Measurements from ENCODE around the gene CLDND2.

The CLDND2 gene

DNA sequence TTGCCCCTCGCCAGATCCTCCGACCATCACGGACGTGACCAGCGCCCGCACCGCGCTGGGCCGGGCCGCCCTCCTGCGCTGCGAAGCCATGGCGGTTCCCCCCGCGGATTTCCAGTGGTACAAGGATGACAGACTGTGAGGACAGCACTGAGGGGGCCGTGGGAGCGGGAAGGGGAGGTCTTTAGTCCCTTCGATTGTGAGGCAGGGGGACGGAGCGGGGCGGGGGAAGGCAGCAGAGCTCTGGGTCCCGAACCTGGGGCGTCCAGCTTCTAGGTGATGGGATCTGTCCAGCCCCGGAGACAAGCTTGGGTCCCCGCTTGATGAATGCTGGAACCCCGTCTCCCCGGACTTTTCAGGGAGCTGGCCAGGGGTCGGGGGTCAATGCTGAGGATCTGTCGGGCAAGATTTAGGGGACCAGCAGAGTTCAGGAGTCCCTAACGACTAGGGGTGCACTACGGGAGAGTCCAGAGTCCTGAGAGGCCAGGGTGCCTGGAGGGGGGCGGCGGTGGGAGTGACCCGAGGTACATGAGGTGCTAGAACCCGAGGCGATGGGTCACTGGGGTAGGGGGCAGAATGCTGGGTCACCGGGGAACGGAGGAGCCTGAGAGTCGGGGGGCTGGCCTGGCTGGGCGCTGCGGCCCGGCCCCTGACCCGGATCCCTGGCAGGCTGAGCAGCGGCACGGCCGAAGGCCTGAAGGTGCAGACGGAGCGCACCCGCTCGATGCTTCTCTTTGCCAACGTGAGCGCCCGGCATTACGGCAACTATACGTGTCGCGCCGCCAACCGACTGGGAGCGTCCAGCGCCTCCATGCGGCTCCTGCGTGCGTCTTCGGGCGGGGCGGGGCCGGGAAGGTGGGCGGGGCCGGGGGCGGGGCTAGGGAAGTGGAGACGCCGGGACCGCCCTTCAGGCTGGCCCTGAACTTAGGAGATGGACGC, 41.5 kb downstream of the CLDND2 start:
- no peak for DNase-seq

DNA sequence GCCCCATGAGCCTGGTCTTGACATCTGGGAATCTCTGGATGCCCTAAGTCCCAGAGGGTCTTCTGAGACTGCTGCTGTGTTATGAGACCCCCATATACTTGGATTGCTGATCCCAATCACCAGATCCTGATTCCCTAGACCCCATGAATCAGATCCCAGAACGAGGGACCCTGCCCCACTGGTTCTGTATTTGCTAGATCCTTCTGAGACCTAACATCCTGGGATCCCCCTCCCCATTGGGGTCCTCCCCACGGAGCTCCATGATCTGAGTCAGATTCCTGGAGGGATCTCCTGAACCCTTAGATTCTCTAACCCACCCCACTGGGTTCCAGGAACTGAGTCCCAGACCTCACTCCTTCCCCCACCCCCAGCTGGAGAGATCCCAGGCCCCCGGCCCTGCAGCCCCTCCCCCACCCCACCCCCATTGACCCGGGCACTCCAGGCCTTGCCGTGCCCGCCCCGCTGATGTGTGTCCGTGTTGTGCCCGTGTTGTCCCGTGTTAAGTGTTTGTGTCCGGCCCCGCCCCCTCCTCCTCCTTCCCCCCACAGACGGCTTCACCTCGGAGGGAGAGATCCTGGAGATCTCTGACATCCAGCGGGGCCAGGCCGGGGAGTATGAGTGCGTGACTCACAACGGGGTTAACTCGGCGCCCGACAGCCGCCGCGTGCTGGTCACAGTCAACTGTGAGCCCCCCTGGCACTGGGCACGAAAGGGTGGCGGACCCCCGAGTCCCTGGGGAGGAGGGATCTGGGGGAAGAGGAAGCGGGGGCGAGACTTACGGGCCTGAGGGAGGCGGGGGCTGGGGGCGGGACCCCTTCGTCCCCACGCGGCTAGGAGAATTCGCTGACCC, 42.4 kb downstream of the CLDND2 start:
- DNase-seq = no peak

DNA sequence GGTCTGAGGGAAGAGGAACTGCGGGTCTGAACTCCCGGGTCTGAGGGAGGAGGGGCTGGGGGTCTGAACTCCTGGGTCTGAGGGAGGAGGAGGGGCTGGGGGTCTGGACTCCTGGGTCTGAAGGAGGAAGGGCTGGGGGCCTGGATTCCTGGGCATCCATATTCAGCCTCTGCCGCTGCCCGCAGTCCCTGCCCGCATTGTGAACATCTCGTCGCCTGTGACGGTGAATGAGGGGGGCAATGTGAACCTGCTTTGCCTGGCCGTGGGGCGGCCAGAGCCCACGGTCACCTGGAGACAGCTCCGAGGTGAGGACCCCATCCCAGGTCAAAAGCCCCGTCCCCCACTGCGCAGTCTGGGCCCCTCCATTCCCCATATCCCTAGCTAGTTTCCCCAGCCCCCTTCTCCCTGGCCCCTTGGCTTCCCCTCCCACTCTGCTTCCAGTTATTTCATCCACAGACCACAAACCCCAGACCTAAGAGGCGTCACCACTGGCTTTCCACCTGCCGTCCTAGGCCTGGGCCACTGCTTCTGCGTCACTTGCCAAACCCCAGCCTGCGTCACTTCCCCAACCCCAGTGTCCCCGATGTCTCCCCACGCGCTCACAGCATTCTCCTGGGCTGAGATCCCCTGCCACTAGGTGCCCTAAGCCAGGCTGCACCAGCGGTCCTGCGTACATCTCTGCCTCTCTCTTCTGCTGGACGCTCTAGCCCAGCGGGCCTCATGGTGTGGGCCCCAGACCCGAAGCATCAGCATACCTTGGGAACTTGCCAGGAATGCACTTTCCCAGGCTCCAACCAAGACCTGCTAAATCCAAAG, 43.4 kb downstream of the CLDND2 start:
- no peak for DNase-seq

DNA sequence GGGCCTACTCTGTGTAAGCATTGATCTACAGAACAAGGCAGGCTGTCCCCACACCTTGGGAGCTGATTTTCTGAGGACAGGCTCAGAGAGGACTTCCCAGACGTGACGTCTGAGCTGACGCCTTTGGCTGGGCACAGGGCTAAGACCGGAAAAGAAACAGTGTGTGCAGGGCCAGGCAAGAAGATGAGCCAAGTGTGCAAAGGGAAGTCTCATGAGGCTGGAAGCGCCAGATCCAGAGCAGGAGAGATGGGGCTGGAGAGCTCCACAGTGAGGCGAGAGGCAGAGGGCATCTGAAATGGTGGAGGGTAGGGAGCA, 44.7 kb downstream of the CLDND2 start:
- DNase-seq = no peak

DNA sequence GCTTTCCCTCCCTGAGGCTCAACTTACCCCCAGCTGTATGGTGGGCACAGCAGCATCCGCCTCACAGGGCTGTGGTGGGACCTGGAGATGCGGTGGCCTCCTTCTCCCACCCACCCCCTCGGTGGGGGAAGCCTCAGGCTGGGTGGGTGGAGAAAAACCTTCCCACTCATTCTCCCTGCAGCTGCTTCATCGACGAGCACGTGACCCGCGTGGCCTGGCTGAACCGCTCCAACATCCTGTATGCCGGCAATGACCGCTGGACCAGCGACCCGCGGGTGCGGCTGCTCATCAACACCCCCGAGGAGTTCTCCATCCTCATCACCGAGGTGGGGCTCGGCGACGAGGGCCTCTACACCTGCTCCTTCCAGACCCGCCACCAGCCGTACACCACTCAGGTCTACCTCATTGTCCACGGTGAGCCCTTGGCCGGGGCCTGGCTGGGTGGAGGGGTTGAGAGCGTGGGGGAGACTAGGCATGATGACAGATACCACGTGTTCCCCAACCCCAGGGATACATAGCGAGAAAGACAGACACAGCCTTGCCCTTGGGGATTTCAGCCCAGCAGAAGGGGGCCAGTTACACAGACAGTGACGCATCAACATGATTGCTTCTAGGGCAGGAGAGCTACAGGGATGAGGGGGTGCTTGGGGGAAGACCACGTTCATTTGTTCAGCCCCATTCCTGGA, 45.2 kb downstream of the CLDND2 start:
- DNase-seq = no peak

DNA sequence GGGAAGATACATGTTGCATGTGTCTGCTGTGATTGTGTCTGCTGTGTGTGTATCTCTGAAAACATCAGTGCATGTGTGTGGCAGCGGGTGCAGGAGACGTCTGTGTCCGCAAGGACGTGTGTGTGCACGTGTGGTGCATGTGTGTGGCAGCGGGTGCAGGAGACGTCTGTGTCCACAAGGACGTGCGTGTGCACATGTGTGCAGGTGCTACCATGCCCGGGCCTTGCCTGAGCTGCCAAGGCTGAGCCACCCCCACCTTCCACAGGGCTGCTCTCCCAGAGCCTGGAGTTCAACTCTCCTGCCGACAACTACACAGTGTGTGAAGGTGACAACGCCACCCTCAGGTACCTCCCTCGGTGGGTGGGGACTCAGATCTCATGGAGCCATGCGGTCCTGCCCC, 47.0 kb downstream of the CLDND2 start:
- DNase-seq = no peak

DNA sequence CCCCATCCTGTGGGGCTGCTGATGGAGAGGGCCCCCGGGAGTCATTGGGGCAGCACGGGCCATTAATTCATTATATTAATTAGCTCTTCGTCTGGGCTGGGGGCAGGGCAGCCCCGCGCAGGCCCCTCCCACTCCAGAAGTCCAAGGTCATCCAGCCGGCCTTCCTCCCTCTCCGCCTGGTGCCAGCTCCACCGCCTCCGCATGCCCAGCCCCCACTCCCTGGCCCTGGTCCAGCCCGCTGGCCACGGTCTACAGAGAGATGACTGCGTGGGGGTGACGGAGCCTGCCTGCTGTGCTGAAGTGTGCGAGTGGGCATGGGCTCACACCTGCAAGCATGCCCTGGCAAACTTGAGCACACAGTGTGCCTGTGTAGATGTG, 48.5 kb downstream of the CLDND2 start:
- no peak for DNase-seq

DNA sequence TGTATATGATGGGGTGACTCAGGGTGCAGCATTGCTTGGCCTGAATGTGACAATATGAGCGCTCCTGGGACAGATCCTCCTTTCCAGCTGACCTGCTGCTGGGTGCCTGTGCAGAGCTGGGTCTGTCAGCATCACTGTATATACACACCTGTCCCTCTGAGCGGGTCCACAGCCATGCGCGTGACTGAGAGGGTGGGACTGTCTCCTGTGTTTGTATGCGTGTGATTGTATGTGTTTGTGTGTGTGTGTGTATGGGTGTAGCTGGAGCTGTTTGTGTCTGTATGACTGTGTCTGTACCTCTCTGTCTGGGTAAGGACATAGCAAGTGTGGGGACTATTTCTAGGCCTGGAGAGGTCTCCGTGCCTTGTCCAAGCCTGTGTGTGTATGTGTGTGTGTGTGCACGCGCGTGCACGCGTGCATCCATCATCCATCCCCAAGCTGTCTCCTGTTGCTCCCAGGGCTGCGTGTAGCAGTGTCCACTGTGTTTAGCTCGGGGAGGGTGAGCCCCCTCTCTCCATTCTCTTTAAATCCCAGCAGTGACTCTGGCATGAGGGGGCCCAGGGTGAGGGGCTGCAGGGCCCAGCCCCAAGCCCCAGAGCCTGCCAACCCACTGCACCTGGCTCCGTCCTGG, 49.0 kb downstream of the CLDND2 start:
- DNase-seq = no peak

DNA sequence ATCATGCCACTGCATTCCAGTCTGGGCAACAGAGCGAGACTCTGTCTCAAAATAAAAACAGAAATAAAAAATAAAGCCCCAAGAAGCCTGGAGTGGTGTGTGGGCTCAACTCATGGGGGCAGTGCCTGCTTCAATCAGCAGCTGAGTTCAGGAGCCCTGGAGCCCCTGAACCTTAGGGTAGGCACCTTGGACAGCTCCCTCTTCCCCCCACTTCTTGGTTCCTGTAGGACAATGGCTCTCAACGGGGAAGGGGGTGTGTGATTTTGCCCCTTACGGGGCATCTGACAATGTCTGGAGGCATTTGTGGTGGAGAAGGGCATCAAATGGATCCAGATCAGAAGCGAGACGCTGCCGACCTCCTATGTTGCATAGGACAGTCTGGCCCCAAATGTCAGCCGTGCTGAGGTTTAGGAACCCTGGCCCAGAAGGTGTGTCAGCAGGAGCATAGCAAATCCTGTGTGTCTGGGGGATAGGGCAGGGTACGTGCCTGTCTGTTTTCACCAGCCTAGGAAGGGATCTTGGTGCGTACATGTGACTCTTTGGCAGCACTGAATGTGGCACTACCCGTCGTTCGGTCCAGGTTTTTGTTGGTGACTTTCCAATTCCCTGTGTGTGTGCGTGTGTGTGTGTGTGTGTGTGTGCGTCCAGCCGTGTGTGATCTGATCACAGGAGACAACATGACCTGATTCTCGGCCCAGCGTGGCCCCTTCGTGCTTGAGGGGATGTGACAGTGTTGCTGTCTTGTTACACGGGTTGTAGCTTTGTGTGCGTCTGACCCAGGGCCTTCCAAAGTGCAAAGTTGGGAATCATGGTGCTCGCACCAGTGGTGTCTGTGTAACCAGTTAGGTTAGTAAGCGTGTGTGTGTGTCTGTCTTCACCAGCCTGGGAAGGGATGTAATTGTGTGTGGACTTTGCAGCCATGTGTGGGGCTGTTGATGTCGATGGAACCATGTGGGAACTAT, 49.8 kb downstream of the CLDND2 start:
- DNase-seq = no peak

DNA sequence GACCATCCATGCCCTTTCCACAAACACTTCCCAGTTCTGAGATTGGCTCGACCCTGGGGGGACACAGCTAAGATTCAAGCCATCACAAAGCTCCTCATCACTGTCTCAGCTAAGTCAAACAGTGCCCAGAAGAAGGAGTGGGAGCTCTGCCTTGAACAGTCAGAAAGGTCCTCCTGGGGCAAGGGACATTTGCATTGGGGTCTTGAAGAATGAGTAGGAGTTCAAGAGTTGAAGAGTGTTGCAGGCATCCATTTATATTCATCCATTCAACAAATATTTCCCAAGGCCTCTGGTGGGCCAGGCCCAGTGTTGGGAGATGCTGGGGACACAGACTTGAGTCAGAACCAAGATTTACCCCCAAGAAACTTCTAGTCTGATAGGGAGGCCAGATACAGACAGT, 50.8 kb downstream of the CLDND2 start:
- DNase-seq = no peak

DNA sequence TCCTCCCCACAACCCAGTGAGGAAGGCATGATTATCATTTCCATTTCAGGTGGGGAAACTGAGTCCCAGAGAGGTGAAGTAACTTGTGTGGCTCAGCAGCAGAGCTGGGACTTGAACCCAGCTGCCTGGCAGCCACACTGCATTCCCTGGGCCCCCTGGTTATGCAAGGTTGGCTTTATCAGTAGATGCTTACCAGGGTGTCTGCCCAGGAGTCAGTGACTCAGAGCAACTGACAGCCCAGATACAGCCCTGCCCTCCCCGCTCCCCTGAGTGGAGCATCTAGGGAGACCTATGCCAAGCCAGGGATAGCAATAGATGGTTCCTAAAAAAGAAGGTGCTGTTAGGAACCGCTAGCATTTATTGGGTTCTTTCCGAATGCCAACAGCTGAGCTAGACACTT, 51.4 kb downstream of the CLDND2 start:
- no peak for DNase-seq

All from NCI-H1105 (cell line).